Activated CD4-positive, CD25-positive, alpha-beta regulatory T cell treated with anti-CD3 and anti-CD28 coated beads, Interleukin-2, amount 50 U/mL, for 16 hours (primary cell): ENCODE measurements around the gene MAP1LC3A.

ENCODE experiments used
- DNase-seq: peaks from one replicate; pipeline ENCODE4 v3.0.0-alpha.2; 2020; ENCODE audit warnings: low read depth, low spot score

The MAP1LC3A gene

DNA sequence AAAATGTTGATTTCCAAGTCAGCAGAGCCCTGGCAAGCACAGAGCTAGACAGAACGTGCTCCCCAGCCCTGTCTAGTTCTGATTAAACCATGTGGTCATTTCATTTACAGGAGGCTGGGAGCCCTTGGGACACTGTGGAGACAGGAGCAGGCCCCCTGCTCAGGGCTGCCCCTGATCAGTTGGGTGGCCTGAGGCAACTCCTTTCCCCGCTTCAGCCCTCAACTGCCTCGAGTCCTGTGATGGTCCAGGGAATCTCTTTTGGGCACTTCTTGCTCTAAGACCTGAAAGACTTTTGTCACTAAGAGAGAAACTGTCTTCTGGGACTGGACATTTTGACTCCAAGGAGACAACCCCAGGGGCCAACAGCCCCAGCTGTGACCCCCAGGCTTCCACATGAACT is 28.8 kb upstream of the MAP1LC3A start:
- DNase-seq, result no peak

DNA sequence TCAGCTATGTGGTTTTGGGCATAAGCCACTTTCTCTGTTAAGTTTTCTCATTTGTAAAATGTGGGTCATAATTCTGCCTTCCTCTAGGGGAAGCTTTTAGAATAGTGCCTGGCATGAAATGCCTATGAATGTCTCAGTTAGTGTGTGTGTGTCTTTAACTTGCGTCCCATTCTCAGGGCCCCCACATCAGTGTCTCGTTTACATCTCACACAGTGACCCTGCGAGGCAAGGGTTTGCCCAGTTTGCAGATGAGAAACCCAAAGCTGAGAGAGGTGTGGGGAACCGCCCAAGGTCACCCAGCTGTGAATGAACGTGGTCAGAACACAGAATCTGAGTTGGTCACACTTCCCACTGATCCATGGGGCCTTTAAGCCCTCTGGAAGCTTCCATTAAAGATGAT is 28.2 kb upstream of the MAP1LC3A start:
- DNase-seq, result no peak

DNA sequence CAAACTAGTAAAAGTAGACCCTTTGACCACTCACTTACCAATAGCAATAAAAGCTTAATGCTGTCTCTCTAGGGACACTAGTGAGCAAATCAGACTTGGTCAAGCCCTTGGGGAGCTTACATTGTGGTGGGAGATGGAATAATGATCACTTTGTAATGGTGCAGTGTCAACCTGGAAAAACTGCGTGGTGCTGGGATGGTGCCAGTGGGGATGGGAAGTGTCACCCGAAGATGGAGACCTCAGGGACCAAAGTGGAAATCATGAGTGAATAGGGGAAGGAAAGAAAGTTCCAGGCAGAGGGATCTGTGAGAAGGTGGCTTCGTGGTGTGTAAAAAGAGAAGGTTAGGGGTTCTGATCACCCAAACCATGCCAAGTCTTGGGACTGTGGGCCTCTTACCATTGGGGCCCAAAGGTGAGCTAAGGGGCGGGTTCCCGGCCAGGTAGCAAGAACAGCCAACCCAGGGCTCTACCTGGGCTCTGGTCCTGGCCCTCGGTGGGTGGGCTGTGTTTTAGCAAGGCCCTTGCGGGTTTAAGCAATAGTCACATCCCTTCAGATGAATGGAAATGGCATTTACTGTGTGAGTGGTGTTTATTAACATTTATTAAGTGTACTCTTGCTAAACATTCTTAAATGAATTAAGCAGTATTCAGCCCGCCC is 26.8 kb upstream of the MAP1LC3A start:
- no peak for DNase-seq

GRCh38 chr20:34532320-34532719 is 26.2 kb upstream of the MAP1LC3A start:
- no peak for DNase-seq

- DNase-seq, result no peak
These were observed 25.8 kb upstream of the MAP1LC3A start for GRCh38 chr20:34532756-34533155.

DNA sequence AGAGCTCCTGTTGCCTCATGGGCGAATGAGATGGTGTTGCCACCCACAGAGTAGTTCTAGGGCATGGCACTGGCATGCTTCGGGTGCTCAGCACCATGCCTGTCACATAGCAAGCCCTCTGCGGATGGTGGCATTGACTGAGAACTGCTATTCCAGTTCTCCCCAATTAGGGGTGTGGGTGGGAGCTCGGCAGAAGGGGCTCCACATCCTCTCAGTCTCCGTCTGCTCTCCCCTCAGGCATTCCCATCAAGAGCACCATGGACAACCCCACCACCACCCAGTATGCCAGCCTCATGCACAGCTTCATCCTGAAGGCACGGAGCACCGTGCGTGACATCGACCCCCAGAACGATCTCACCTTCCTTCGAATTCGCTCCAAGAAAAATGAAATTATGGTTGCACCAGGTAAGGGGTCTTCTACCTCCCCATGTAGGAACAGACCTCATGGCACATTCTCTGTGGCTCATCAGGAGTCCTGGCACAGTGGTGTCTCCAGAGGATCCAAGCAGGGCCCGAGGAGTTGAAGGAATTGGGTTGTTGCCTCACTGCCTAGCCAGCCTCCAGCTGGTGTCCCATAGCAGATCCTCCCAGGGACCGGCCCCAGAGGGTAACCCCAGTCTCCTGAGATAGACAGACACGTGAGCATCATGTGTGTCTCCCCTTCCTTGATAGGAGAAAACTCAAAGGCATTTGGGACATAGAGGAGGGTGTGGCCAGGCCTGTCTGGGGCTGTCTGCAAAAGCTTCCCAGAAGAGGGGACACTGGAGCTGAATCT is 23.9 kb upstream of the MAP1LC3A start:
- no peak for DNase-seq

DNA sequence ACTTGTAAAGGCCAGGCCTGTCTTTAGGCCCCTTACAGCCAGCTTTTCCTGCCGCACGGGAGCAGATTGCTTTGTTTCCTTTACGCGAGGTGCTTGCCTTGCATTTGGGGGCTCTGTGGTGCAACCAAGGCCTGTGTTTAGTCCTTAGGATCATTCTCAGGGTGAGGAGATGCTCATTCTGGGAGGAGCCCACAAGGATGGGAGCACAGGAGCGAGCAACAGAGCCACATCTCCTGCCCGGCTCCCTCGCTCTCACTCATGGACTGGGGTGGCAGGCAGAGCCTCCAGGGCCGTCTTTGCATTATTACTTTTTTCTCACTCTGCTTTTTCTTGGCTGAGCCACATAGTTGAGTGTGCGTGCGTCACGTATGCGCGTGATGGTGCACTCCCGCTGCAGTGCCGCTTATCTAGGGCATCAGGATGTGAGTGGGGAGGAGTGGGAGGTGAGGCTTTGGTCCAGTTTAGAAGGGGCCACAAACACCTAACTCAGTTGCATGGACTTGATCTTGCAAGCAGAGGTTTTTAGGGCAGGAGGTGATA is 23.1 kb upstream of the MAP1LC3A start:
- DNase-seq, result no peak

DNA sequence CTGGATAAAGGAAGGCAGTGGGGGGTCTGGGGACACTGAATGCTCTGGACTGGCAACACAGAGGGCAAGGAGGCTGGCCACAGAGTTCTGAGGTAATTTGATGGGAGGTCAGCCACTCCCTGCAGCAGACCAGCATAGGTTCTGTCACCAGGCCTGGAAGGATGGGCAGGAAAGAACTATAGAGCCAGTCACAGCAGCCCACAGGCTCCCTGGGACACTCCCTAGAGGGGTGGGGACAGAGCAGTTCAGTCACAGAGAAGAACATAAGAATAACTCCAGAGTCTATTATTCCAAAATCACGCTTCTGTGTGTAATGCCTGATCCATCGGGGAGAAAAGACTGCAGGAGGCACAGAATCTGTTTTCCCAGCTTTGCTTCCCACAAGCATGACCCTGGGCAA is 22.7 kb upstream of the MAP1LC3A start:
- no peak for DNase-seq

GRCh38 chr20:34536798-34537394 is 21.6 kb upstream of the MAP1LC3A start:
- DNase-seq, result no peak

GRCh38 chr20:34537651-34538050 is 20.9 kb upstream of the MAP1LC3A start:
- no peak for DNase-seq

- no peak for DNase-seq
These were observed 19.8 kb upstream of the MAP1LC3A start for GRCh38 chr20:34538671-34539123.

GRCh38 chr20:34539756-34540155 is 18.8 kb upstream of the MAP1LC3A start:
- no peak for DNase-seq

GRCh38 chr20:34540596-34541263 is 17.8 kb upstream of the MAP1LC3A start:
- no peak for DNase-seq

DNA sequence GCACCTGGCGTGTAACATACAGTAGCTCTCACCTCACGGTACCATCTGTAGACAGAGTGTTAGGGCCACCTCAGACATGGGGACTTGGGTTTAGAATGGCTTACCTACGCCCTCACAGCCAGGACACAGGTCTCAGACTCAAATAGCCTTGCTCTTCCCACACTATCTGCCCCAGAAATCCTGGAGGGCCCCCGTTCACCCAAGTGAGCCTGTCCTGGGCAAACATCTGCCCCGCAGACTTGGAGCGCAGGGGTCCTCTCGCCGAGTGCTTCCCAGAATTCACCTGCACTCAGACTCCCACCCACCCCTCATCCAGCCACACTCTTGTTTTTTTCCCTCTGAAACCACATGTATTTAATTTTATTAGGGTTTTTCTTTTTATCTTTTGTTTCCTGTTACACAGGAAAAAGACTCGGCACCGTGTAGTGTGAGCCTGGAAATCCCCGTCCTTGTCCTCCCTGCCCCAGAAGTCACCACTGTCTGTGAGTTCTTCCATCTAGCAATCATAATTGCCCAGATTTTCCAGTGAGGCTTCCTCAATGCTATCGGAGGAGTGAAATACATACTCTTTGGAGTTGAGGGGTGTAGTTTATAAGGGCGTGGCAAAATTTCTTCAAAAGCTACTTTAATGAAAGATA is 17.1 kb upstream of the MAP1LC3A start:
- no peak for DNase-seq

DNA sequence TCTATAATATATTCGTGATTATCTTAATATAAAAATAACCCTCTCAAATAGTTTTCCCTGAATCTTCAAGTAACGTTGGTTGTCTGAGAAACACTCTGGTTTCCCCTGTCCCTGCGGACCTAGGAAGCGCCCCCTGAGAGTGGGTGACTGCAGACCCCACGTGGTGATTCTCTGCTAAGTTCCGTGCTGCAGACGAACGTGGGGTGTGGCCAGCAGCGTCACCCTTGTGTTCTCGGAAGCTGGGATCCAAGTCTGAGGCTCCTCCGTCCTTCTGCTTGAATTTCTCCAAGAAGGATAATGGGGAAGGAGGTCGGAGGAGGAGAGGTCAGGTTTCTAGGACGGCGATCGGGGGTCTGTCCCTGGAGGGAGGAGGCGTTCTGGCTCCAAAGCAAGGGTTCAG is 16.6 kb upstream of the MAP1LC3A start:
- no peak for DNase-seq

GRCh38 chr20:34542439-34542838 is 16.1 kb upstream of the MAP1LC3A start:
- DNase-seq, result no peak

GRCh38 chr20:34543463-34544056 is 15.0 kb upstream of the MAP1LC3A start:
- no peak for DNase-seq

DNA sequence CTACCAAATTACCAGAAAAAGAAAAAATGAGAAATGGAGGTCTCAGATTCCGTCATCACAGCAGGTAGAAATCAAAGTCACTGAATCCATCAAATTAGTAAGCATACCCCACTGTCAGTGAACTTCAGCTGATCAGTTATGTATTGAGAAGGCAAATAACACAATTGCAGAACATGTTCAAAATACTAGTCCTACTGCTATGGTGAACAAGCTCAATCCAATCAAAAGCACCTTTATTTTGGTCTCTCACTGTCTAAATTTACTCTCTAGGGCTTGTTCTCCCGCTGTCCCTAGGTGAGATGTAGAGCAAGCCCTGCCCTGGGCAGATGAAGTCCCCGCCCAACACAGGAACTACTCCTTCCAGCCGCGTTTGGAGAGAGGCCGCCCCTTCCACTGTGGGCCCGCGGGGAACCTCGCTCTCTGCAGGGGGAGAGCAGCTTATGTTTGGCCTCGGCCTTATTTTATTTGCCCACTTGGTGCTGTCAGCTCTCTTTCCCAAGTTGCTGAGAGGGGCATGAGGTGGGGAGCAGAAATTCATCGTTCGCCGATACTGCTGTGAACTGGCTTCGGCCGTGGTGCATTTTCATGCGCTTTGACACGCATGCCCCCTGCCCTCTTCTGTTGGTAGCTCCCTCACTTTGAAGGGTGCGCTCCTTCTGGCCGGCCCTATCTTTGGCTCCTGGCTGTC is 14.3 kb upstream of the MAP1LC3A start:
- no peak for DNase-seq

DNA sequence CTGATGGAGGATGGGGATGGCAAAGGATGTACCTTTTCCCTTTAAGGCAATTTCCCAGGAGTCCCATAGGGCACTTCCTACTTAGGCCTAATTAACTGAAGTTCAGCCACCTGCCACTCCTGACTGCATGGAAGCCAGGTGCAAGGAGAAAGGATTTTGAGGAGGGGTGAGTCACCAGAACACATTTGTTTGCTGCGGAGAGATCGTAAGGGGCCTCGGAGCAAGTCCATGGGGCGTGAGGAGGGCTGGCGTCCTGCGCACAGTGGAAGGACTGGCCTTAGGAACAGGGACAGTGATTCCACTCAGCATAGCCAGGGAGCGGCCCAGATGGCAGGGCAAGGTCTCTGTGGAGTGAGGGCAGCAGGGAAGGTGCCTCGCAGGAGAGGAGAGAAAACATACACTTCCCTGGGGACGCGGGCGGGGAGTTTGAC is 11.8 kb upstream of the MAP1LC3A start:
- no peak for DNase-seq

GRCh38 chr20:34547844-34548613 is 10.5 kb upstream of the MAP1LC3A start:
- no peak for DNase-seq
